Thyroid gland (tissue), 4 donors: Measurements from ENCODE around the gene KCP. TPM values are rescaled to one million over a fixed set of nuclear protein-coding genes. Genes with fewer than 3 reads are reported as not detected.

Experiments used
- DNase-seq, 2 donors: peaks; one replicate each; pipeline ENCODE4 v3.0.0-alpha.2; 2019
- H3K27ac ChIP-seq, 3 donors: fragments of 200-600 bp; sonication (generic); 1 replicate in 2 of 3; 2 replicates in 1 of 3; pipeline ENCODE4 v1.5.1; 2016 to 2019; ENCODE audit warnings: mild to moderate bottlenecking in 1 of 3, moderate library complexity in 1 of 3
- H3K27me3 ChIP-seq: fragments of 200-600 bp; sonication (generic); one replicate; pipeline ENCODE4 v1.5.1; 2019
- H3K36me3 ChIP-seq, 2 donors: fragments of 200-600 bp; sonication (generic); one replicate each; pipeline ENCODE4 v1.5.1; 2016 to 2019
- H3K4me1 ChIP-seq, 2 donors: fragments of 200-600 bp; sonication (generic); one replicate each; pipeline ENCODE4 v1.5.1; 2017 to 2019
- H3K4me3 ChIP-seq, 3 donors: fragments of 200-600 bp; sonication (generic); replicated peaks in 1 of 3; 1 replicate in 2 of 3; 2 replicates in 1 of 3; pipeline ENCODE4 v1.5.1; 2016; ENCODE audit warnings: mild to moderate bottlenecking in 1 of 3
- H3K9me3 ChIP-seq: fragments of 200-600 bp; sonication (generic); one replicate; pipeline ENCODE4 v1.5.1; 2017
- POLR2A ChIP-seq, 2 donors: fragments of 450-650 bp; IDR thresholded peaks; one replicate each; pipeline ENCODE4 v1.6.1; 2017; ENCODE audit warnings: antibody characterized with exemption in 2 of 2, mild to moderate bottlenecking in 2 of 2, moderate library complexity in 1 of 2
- WGBS, 2 donors: methylation state at CpG; one replicate each; pipeline ENCODE4 v1.1.5; 2017; 5-methylcytosine and 5-hydroxymethylcytosine counted together
- intact Hi-C: fragments of 100-400 bp; cut with DNase I; formaldehyde crosslinking; loops from one replicate; pipeline ENCODE4 v1.15.1; 2023
- total RNA-seq, 4 donors: library from RNA; depleted of rRNA; stranded (reverse); fragments of >200 nt; gene quantifications; one replicate each; pipeline ENCODE4 v1.2.3, GENCODE V29; 2016
- TF ChIP-seq, protein P1 (sequence below), 6 experiments: fragments of 200-600 bp in 3 of 6; fragments of 450-650 bp in 3 of 6; sonication (generic) in 3 of 6; IDR thresholded peaks; one replicate each; pipeline ENCODE4 v1.5.1; 2016 to 2019; ENCODE audit warnings: antibody characterized with exemption in 6 of 6, mild to moderate bottlenecking in 2 of 6, inconsistent platforms in 1 of 6, moderate library complexity in 1 of 6

Gene KCP
- total RNA-seq, 4 donors from 2014 or later = 0.27 to 0.93 (median 0.61) TPM

- DNase-seq = no peak
- TF ChIP-seq POLR2A (IDR thresholded peaks at IDR 0.05) = no peak
- TF ChIP-seq, protein P1, sequence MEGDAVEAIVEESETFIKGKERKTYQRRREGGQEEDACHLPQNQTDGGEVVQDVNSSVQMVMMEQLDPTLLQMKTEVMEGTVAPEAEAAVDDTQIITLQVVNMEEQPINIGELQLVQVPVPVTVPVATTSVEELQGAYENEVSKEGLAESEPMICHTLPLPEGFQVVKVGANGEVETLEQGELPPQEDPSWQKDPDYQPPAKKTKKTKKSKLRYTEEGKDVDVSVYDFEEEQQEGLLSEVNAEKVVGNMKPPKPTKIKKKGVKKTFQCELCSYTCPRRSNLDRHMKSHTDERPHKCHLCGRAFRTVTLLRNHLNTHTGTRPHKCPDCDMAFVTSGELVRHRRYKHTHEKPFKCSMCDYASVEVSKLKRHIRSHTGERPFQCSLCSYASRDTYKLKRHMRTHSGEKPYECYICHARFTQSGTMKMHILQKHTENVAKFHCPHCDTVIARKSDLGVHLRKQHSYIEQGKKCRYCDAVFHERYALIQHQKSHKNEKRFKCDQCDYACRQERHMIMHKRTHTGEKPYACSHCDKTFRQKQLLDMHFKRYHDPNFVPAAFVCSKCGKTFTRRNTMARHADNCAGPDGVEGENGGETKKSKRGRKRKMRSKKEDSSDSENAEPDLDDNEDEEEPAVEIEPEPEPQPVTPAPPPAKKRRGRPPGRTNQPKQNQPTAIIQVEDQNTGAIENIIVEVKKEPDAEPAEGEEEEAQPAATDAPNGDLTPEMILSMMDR (IDR thresholded peaks at IDR 0.05) = no peak
- 83 to 91% methylated on average over 9 to 12 of the region's 13 CpGs for WGBS, 2 donors
- Histone ChIP-seq H3K9me3 (no peaks in the 10 kb centered on the region), H3K4me1 (no peaks in the 10 kb centered on the region), H3K4me3 (no peak overlapping the region), H3K27me3 (no peaks in the 10 kb centered on the region), H3K36me3 (no peaks in the 10 kb centered on the region), H3K27ac (no peak overlapping the region)
- intact Hi-C loops = no loop called here
These were observed 70.7 kb downstream of the KCP start for GRCh38 chr7:128839751-128840177.

DNA sequence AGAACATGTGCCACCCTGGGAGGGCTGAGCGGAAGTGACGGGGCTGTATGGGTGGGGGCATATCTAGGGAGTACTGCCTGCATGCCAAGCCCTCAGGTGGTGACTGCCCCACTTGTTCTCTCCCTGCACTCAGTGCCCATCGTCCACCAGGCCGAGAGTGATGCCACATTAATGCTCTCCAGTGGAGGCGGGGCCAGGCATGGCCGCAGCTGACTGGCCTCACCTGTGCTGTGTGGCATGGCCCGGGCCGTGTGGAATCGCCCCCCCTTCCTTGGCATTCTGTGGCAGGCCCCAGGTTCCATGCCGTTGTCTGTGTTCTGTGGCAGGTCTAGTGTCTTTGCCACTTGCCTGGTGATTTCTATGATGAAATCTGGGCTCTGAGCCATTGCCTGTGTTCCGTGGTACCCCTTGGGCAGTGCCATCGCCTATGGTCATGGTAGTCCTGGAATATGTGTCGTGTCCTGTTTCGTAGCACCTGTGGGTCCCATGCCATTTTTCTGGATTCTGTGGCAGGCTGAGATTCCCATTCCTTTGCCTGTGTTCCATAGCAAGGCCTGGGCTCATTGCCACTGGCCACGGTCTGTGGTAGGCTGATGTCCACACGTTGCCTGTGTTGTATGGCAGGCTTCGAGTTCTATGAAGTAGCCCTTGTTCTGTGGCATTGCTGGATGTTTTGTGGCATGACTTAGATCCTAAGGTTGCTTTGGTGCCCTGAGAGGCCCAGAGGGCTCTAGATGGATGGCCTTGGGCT, 71.4 kb downstream of the KCP start:
- WGBS, 2 donors = 91 to 93% methylated on average over 7 to 10 of the region's 17 CpGs
- H3K9me3 ChIP-seq = no peaks in the 10 kb centered on the region
- DNase-seq = no peak
- H3K4me3 ChIP-seq = no peak overlapping the region
- TF ChIP-seq POLR2A (IDR thresholded peaks at IDR 0.05) = no peak
- TF ChIP-seq, protein P1 (IDR thresholded peaks at IDR 0.05) = no peak
- no peak overlapping the region for H3K27ac ChIP-seq
- intact Hi-C loops = no loop called here
- H3K36me3 ChIP-seq = no peaks in the 10 kb centered on the region
- no peaks in the 10 kb centered on the region for H3K27me3 ChIP-seq
- no peaks in the 10 kb centered on the region for H3K4me1 ChIP-seq

GRCh38 chr7:128838109-128838779, 72.3 kb downstream of the KCP start:
- no peaks in the 10 kb centered on the region for H3K27me3 ChIP-seq
- no peaks in the 10 kb centered on the region for H3K9me3 ChIP-seq
- intact Hi-C loops = no loop called here
- 90 to 95% methylated on average over 21 of the region's 22 CpGs for WGBS, 2 donors
- TF ChIP-seq, protein P1 (IDR thresholded peaks at IDR 0.05) = no peak
- TF ChIP-seq POLR2A (IDR thresholded peaks at IDR 0.05) = no peak
- no peak for DNase-seq
- no peaks in the 10 kb centered on the region for H3K36me3 ChIP-seq
- no peak overlapping the region for H3K27ac ChIP-seq
- H3K4me3 ChIP-seq = no peak overlapping the region
- peaks cover 0 to 3% of the 10 kb centered on the region in 2 donors for H3K4me1 ChIP-seq

DNA sequence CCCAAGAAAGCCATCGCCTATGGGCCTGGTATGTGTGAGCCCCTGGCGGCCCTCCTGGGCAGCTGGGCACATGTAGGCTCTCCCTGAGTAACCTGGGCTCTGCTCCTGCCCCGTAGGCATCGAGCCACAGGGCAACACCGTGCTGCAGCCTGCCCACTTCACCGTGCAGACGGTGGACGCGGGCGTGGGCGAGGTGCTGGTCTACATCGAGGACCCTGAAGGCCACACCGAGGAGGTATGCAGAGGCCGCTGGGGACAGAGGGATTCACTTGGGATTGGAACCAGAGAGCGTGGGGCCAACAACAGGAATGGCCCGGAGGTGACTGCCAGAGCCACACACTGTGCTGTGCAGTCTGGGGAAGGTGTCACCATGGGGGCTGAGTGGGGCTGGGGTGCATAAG, 73.0 kb downstream of the KCP start:
- Histone ChIP-seq H3K4me3 (no peak overlapping the region), H3K4me1 (peaks cover 0 to 10% of the 10 kb centered on the region in 2 donors), H3K27ac (no peak overlapping the region), H3K36me3 (no peaks in the 10 kb centered on the region), H3K27me3 (no peaks in the 10 kb centered on the region), H3K9me3 (no peaks in the 10 kb centered on the region)
- TF ChIP-seq, protein P1 (IDR thresholded peaks at IDR 0.05) = no peak
- TF ChIP-seq POLR2A (IDR thresholded peaks at IDR 0.05) = no peak
- intact Hi-C loops = no loop called here
- DNase-seq = no peak
- 83 to 92% methylated on average over 2 to 14 of the region's 16 CpGs for WGBS, 2 donors
